H9 (cell line): Measurements from ENCODE around the gene TBPL1. TPM values are rescaled to one million over a fixed set of nuclear protein-coding genes. Genes with fewer than 3 reads are reported as not detected.

Experiments used
- DNase-seq: peaks from one replicate; pipeline ENCODE4 v3.0.0-alpha.2; 2017
- H2AFZ ChIP-seq: one replicate; pipeline ENCODE4 v1.6.1; 2013; ENCODE audit warnings: mild to moderate bottlenecking, low read length, control low read depth, moderate library complexity
- H2AK5ac ChIP-seq: 2 replicates; pipeline ENCODE4 v1.6.1; 2013; ENCODE audit warnings: low read length, control low read depth, mixed read lengths; ENCODE audit not compliant: insufficient read length
- H2BK120ac ChIP-seq: one replicate; pipeline ENCODE4 v1.6.1; 2013; ENCODE audit warnings: low read depth, mild to moderate bottlenecking, low read length, control low read depth, inconsistent platforms; ENCODE audit not compliant: poor library complexity, severe bottlenecking
- H2BK12ac ChIP-seq: 2 replicates; pipeline ENCODE4 v1.6.1; 2013; ENCODE audit warnings: low read length, control low read depth, mixed read lengths, low read depth; ENCODE audit not compliant: insufficient read length
- H2BK15ac ChIP-seq: 2 replicates; pipeline ENCODE4 v1.6.1; 2013; ENCODE audit warnings: low read depth, low read length, control low read depth
- H2BK20ac ChIP-seq: one replicate; pipeline ENCODE4 v1.6.1; 2013; ENCODE audit warnings: low read depth, mild to moderate bottlenecking, low read length, control low read depth, inconsistent platforms; ENCODE audit not compliant: poor library complexity, severe bottlenecking
- H2BK5ac ChIP-seq: 2 replicates; pipeline ENCODE4 v1.6.1; 2013; ENCODE audit warnings: low read length, control low read depth, mixed read lengths; ENCODE audit not compliant: insufficient read length
- H3K14ac ChIP-seq: 2 replicates; pipeline ENCODE4 v1.6.1; 2013; ENCODE audit warnings: low read length, control low read depth; ENCODE audit not compliant: insufficient read depth
- H3K18ac ChIP-seq: 2 replicates; pipeline ENCODE4 v1.6.1; 2013; ENCODE audit warnings: low read depth, mild to moderate bottlenecking, mixed read lengths, low read length, control low read depth; ENCODE audit not compliant: insufficient read length
- H3K23ac ChIP-seq: 2 replicates; pipeline ENCODE4 v1.6.1; 2013; ENCODE audit warnings: low read length, control low read depth, mixed read lengths, low read depth; ENCODE audit not compliant: insufficient read length
- H3K23me2 ChIP-seq: 2 replicates; pipeline ENCODE4 v1.6.1; 2013; ENCODE audit warnings: low read depth, mild to moderate bottlenecking, mixed read lengths, low read length, control low read depth; ENCODE audit not compliant: insufficient read length, poor library complexity, severe bottlenecking
- H3K27ac ChIP-seq: 2 replicates; pipeline ENCODE4 v1.5.1; 2013; ENCODE audit warnings: low read length, control low read depth, mixed read lengths, low read depth; ENCODE audit not compliant: insufficient read length
- H3K27me3 ChIP-seq: 2 replicates; pipeline ENCODE4 v1.6.1; 2013; ENCODE audit warnings: low read length, control low read depth, inconsistent platforms; ENCODE audit not compliant: insufficient read depth
- H3K4ac ChIP-seq: 2 replicates; pipeline ENCODE4 v1.6.1; 2013; ENCODE audit warnings: low read depth, mild to moderate bottlenecking, control low read depth, inconsistent platforms, low read length, moderate library complexity
- H3K4me1 ChIP-seq: 2 replicates; pipeline ENCODE4 v1.6.1; 2013; ENCODE audit warnings: low read length, control low read depth, inconsistent platforms; ENCODE audit not compliant: insufficient read depth
- H3K4me2 ChIP-seq: 2 replicates; pipeline ENCODE4 v1.6.1; 2013; ENCODE audit warnings: low read length, control low read depth, mixed read lengths; ENCODE audit not compliant: insufficient read length, insufficient read depth
- H3K56ac ChIP-seq: 2 replicates; pipeline ENCODE4 v1.6.1; 2013; ENCODE audit warnings: low read depth, mild to moderate bottlenecking, mixed read lengths, low read length, control low read depth; ENCODE audit not compliant: insufficient read length
- H3K79me1 ChIP-seq: 2 replicates; pipeline ENCODE4 v1.6.1; 2013; ENCODE audit warnings: low read depth, mild to moderate bottlenecking, moderate library complexity, low read length, control low read depth, inconsistent platforms; ENCODE audit not compliant: insufficient read depth, poor library complexity, severe bottlenecking
- H3K79me2 ChIP-seq: 2 replicates; pipeline ENCODE4 v1.6.1; 2013; ENCODE audit warnings: low read length, control low read depth, inconsistent platforms; ENCODE audit not compliant: insufficient read depth
- H3K9ac ChIP-seq: 2 replicates; pipeline ENCODE4 v1.6.1; 2013; ENCODE audit warnings: low read length, control low read depth, mixed read lengths; ENCODE audit not compliant: insufficient read length; ENCODE audit errors: extremely low read depth
- H3K9me3 ChIP-seq: one replicate; pipeline ENCODE4 v1.6.1; 2013; ENCODE audit warnings: low read depth, low read length, inconsistent platforms; ENCODE audit not compliant: control insufficient read depth
- H3T11ph ChIP-seq: one replicate; pipeline ENCODE4 v1.6.1; 2013; ENCODE audit warnings: mild to moderate bottlenecking, low read length, control low read depth, inconsistent platforms
- H4K20me1 ChIP-seq: one replicate; pipeline ENCODE4 v1.6.1; 2013; ENCODE audit not compliant: control insufficient read depth, insufficient read length, insufficient read depth
- H4K5ac ChIP-seq: 2 replicates; pipeline ENCODE4 v1.6.1; 2013; ENCODE audit warnings: low read depth, mild to moderate bottlenecking, mixed read lengths, low read length, control low read depth; ENCODE audit not compliant: insufficient read length
- H4K8ac ChIP-seq: replicated peaks from 2 replicates; pipeline ENCODE4 v1.6.1; 2013; ENCODE audit warnings: low read length, control low read depth, mixed read lengths, low read depth; ENCODE audit not compliant: insufficient read length
- H4K91ac ChIP-seq: 2 replicates; pipeline ENCODE4 v1.6.1; 2013; ENCODE audit warnings: low read depth, mild to moderate bottlenecking, moderate library complexity, mixed read lengths, low read length, control low read depth; ENCODE audit not compliant: insufficient read length
- H3K27ac Mint-ChIP-seq, 3 experiments: 2 replicates in 2 of 3; 3 replicates in 1 of 3; pipeline ENCODE4 v1.8.0; 2020 to 2021; ENCODE audit warnings: mixed read lengths in 3 of 3, mild to moderate bottlenecking in 1 of 3, moderate library complexity in 1 of 3
- H3K27me3 Mint-ChIP-seq: 2 replicates; pipeline ENCODE4 v1.8.0; 2021; ENCODE audit warnings: low read depth, mild to moderate bottlenecking, moderate library complexity, mixed read lengths
- H3K36me3 Mint-ChIP-seq, 3 experiments: 2 replicates in 2 of 3; 3 replicates in 1 of 3; pipeline ENCODE4 v1.8.0; 2020 to 2021; ENCODE audit warnings: low read depth in 3 of 3, mixed read lengths in 3 of 3; ENCODE audit not compliant: insufficient read depth in 1 of 3
- H3K4me1 Mint-ChIP-seq, 2 experiments: 2 replicates each; pipeline ENCODE4 v1.8.0; 2020; ENCODE audit warnings: mixed read lengths in 2 of 2
- H3K4me3 Mint-ChIP-seq, 2 experiments: 2 replicates in 1 of 2; 3 replicates in 1 of 2; pipeline ENCODE4 v1.8.0; 2020 to 2021; ENCODE audit warnings: mild to moderate bottlenecking in 2 of 2, mixed read lengths in 2 of 2, moderate library complexity in 1 of 2
- H3K9me3 Mint-ChIP-seq, 2 experiments: 2 replicates in 1 of 2; 3 replicates in 1 of 2; pipeline ENCODE4 v1.8.0; 2020; ENCODE audit warnings: mild to moderate bottlenecking in 2 of 2, mixed read lengths in 2 of 2, moderate library complexity in 1 of 2
- CTCF ChIP-seq: fragments of 200-600 bp; sonication (generic); conservative IDR thresholded peaks from 3 replicates; pipeline ENCODE4 v1.8.0; 2021; ENCODE audit warnings: antibody characterized with exemption, mild to moderate bottlenecking
- WGBS: extraction: QIAGEN DNeasy Blood & Tissue Kit; methylation state at CpG from one replicate; pipeline ENCODE4 v1.1.7; 2013; ENCODE audit warnings: missing lambda C conversion rate, low lambda C conversion rate, mixed read lengths; ENCODE audit not compliant: insufficient read length; ENCODE audit errors: extremely low coverage; 5-methylcytosine and 5-hydroxymethylcytosine counted together
- total RNA-seq: library from RNA; stranded (reverse); gene quantifications from 2 replicates; pipeline ENCODE4 v1.2.1, GENCODE V29; 2021

The TBPL1 gene
- total RNA-seq, 1 experiment from 2014 or later = 49.7 TPM

- Histone ChIP-seq H3K23me2 (no peaks in the 10 kb centered on the region), H3K9ac (no peak overlapping the region), H2AFZ (peak overlapping the region; percentile 95), H2BK15ac (no peak overlapping the region), H3K79me1 (no peaks in the 10 kb centered on the region), H2BK20ac (no peak overlapping the region), H4K5ac (no peak overlapping the region), H3K4me1 (no peaks in the 10 kb centered on the region; the same call in 1 of the 2 replicates), H3K79me2 (no peaks in the 10 kb centered on the region), H4K20me1 (no peaks in the 10 kb centered on the region), H2AK5ac (no peak overlapping the region), H3K56ac (no peak overlapping the region), H3T11ph (no peak overlapping the region), H2BK120ac (no peak overlapping the region), H3K18ac (no peak overlapping the region), H3K14ac (no peak overlapping the region), H3K27ac (no peak overlapping the region), H2BK5ac (no peak overlapping the region), H4K8ac (no peak overlapping the region), H4K91ac (no peak overlapping the region), H3K9me3 (no peaks in the 10 kb centered on the region), H2BK12ac (no peak overlapping the region), H3K23ac (no peak overlapping the region), H3K4ac (no peak overlapping the region), H3K4me2 (no peak overlapping the region), H3K27me3 (no peaks in the 10 kb centered on the region)
- Mint-ChIP-seq H3K27ac (no peak overlapping the region; a peak in 1 of 7 replicates), H3K4me3 (no peak overlapping the region), H3K4me1 (peaks cover 0 to 4% of the 10 kb centered on the region in 2 experiments; a peak in 3 of 4 replicates), H3K9me3 (peaks cover 3 to 6% of the 10 kb centered on the region in 2 experiments; a peak in 3 of 5 replicates), H3K36me3 (no peaks in the 10 kb centered on the region), H3K27me3 (peaks cover 3% of the 10 kb centered on the region)
- WGBS = no CpG with 5 or more reads among the region's 8 CpGs
- DNase-seq = no peak
- no peak for TF ChIP-seq CTCF
These were observed 13.0 kb upstream of the TBPL1 start for GRCh38 chr6:133939778-133940667.
